Urinary bladder (tissue), 4 donors: ENCODE results near the gene BCAR3. TPM values are rescaled to one million over a fixed set of nuclear protein-coding genes. Genes with fewer than 3 reads are reported as not detected.
"Not testable (repeated sequence)": the region's sequence is repeated elsewhere in the genome, so short reads cannot be mapped to it uniquely, and the experiment has no call there.

Experiments
- DNase-seq: peaks from one replicate; pipeline ENCODE4 v3.0.0-alpha.2; 2015; ENCODE audit errors: extremely low spot score
- H3K27ac ChIP-seq: one replicate; pipeline ENCODE4 v1.5.1; 2013; ENCODE audit warnings: low read depth, mild to moderate bottlenecking, moderate library complexity
- H3K36me3 ChIP-seq: one replicate; pipeline ENCODE4 v1.6.1; 2013; ENCODE audit warnings: mild to moderate bottlenecking, moderate library complexity; ENCODE audit not compliant: insufficient read depth
- H3K4me1 ChIP-seq: one replicate; pipeline ENCODE4 v1.6.1; 2013; ENCODE audit warnings: mild to moderate bottlenecking, moderate library complexity; ENCODE audit not compliant: insufficient read depth
- H3K4me3 ChIP-seq: one replicate; pipeline ENCODE4 v1.5.1; 2013; ENCODE audit warnings: low read depth, low read length
- WGBS: extraction: QIAGEN DNeasy Blood & Tissue Kit; methylation state at CpG from one replicate; pipeline ENCODE4 v1.1.7; 2013; 5-methylcytosine and 5-hydroxymethylcytosine counted together
- polyA plus RNA-seq: library from polyadenylated mRNA; stranded (reverse); fragments of 200-250 nt; gene quantifications from one replicate; pipeline ENCODE4 v1.2.3, GENCODE V29; 2013
- total RNA-seq: library from RNA; depleted of rRNA; stranded (reverse); fragments of >200 nt; gene quantifications from one replicate; pipeline ENCODE4 v1.2.3, GENCODE V29; 2014
- donor health status: healthy with polysubstance abuse.
- donor health status: healthy.

The BCAR3 gene
- total and polyA plus RNA-seq, 2 donors: 14.5 TPM

GRCh38 chr1:93700532-93701469, 19.2 kb upstream of the BCAR3 start:
- Histone ChIP-seq H3K4me3 (no peak overlapping the region), H3K4me1 (no peaks in the 10 kb centered on the region), H3K36me3 (no peaks in the 10 kb centered on the region), H3K27ac (no peak overlapping the region)
- WGBS: 90% methylated on average over 22 of the region's 22 CpGs
- DNase-seq: no peak

- Histone ChIP-seq H3K4me1 (no peaks in the 10 kb centered on the region), H3K27ac (no peak overlapping the region), H3K4me3 (no peak overlapping the region), H3K36me3 (no peaks in the 10 kb centered on the region)
- 92% methylated on average over 5 of the region's 5 CpGs for WGBS
- no peak for DNase-seq
Observed at GRCh38 chr1:93699503-93700168, 18.0 kb upstream of the BCAR3 start.

GRCh38 chr1:93699049-93699384, 17.4 kb upstream of the BCAR3 start:
- 80% methylated on average over 5 of the region's 5 CpGs for WGBS
- Histone ChIP-seq H3K36me3 (no peaks in the 10 kb centered on the region), H3K4me1 (no peaks in the 10 kb centered on the region), H3K4me3 (no peak overlapping the region), H3K27ac (no peak overlapping the region)
- no peak for DNase-seq

GRCh38 chr1:93698329-93699048, 16.9 kb upstream of the BCAR3 start:
- H3K36me3 ChIP-seq: no peaks in the 10 kb centered on the region
- no peak for DNase-seq
- WGBS: 90% methylated on average over 7 of the region's 7 CpGs
- no peak overlapping the region for H3K4me3 ChIP-seq
- H3K4me1 ChIP-seq: no peaks in the 10 kb centered on the region
- no peak overlapping the region for H3K27ac ChIP-seq

- DNase-seq, H3K27ac ChIP-seq: not testable (repeated sequence)
- 88% methylated on average over 13 of the region's 13 CpGs for WGBS
Observed at GRCh38 chr1:93697566-93697965, 15.9 kb upstream of the BCAR3 start.

DNA sequence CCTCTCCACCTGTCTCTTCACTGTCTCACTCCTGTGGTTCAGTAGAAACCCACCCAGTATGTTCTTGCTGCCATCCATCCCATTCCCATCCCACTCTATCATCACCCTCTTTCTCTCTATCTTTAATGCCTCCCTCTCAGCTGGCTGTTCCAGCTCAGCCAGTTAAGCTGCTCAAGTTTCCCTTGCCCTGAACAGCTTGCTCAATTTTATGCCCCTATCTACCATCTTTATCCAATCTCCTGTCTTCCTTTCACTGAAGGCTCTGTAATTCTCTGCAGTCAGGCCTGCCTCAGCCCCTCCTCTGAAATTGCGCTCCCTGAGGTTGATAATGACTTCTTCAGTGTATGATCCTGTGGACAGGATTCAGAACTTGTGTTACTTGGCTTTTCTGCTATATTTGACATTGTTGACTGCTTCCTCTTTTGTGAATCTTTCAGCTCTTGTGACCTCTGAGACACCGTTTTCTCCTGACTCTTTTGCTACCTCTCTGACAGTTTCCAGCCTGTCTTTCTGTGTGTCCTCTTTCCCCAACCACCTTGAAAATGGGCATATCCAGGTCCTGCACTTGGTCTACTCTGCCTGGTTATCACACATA, 13.9 kb upstream of the BCAR3 start:
- Histone ChIP-seq H3K4me3 (no peak overlapping the region), H3K27ac (no peak overlapping the region), H3K36me3 (no peaks in the 10 kb centered on the region), H3K4me1 (no peaks in the 10 kb centered on the region)
- no peak for DNase-seq
- 88% methylated on average over 2 of the region's 2 CpGs for WGBS

More at GRCh38 chr1:93697566-93697965, 15.9 kb upstream of the BCAR3 start:
- H3K4me1 ChIP-seq, H3K36me3 ChIP-seq, H3K4me3 ChIP-seq: not testable (repeated sequence)

- DNase-seq: no peak
- 79% methylated on average over 3 of the region's 3 CpGs for WGBS
- Histone ChIP-seq H3K4me1 (no peaks in the 10 kb centered on the region), H3K4me3 (no peak overlapping the region), H3K36me3 (no peaks in the 10 kb centered on the region), H3K27ac (no peak overlapping the region)
Observed at GRCh38 chr1:93694819-93695218, 13.2 kb upstream of the BCAR3 start.

DNA sequence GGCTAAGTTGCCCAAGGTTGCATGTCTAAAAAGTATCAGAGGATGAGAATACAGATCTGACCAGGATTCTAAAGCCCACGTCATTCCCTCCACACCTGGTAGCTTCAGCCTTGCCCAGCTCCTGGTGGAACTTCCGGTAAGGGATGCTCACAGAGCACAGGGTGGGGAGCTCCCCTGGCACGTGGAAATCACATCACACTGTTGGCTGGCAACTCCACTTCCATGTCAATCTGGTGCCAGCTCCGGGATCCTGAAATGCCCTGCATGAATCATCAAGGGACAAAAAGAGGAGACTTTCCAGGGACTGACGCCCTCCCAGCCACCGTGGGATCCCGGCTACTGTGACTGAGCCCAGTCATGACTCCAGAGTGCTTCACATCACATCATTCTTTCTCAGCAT, 12.4 kb upstream of the BCAR3 start:
- no peaks in the 10 kb centered on the region for H3K36me3 ChIP-seq
- no peak overlapping the region for H3K4me3 ChIP-seq
- H3K27ac ChIP-seq: peak overlapping the region; percentile 48
- H3K4me1 ChIP-seq: no peaks in the 10 kb centered on the region
- 83% methylated on average over 7 of the region's 7 CpGs for WGBS
- DNase-seq: no peak

- WGBS: 71% methylated on average over 7 of the region's 7 CpGs
- DNase-seq: no peak
Observed at GRCh38 chr1:93692983-93693591, 11.4 kb upstream of the BCAR3 start.

DNA sequence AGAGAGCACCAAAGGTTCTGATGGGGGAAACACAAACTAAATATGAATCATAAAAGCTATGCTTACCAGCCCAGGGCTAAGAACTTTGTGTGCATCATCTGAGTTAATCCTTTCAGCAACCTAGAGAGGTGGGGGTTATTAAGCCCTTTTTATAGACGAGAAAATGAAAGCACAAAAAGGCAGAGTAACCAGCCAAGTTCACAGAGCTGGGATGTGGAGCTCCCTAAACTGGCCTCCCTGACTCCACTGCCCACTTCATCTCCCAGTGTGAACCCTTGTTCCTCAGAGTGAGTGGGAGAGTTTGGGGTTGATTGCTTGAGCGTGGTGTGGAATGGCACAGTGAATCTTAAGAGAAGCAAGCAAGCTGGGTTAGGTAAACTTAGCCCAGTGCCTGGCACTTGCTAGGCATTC, 10.8 kb upstream of the BCAR3 start:
- Histone ChIP-seq H3K4me1 (no peaks in the 10 kb centered on the region), H3K4me3 (no peak overlapping the region), H3K36me3 (no peaks in the 10 kb centered on the region), H3K27ac (peak overlapping the region; percentile 64)
- no peak for DNase-seq
- 33% methylated on average over 2 of the region's 2 CpGs for WGBS

More at GRCh38 chr1:93692983-93693591, 11.4 kb upstream of the BCAR3 start:
- H3K4me3 ChIP-seq: no peak overlapping the region
- no peaks in the 10 kb centered on the region for H3K4me1 ChIP-seq
- peak overlapping the region; percentile 64 for H3K27ac ChIP-seq
- no peaks in the 10 kb centered on the region for H3K36me3 ChIP-seq

- WGBS: 74% methylated on average over 4 of the region's 4 CpGs
- Histone ChIP-seq H3K4me1 (no peaks in the 10 kb centered on the region), H3K36me3 (no peaks in the 10 kb centered on the region), H3K27ac (no peak overlapping the region), H3K4me3 (no peak overlapping the region)
- no peak for DNase-seq
Observed at GRCh38 chr1:93692026-93692425, 10.4 kb upstream of the BCAR3 start.

GRCh38 chr1:93690921-93691789, 9.5 kb upstream of the BCAR3 start:
- no peak overlapping the region for H3K4me3 ChIP-seq
- H3K4me1 ChIP-seq: no peaks in the 10 kb centered on the region
- H3K36me3 ChIP-seq: no peaks in the 10 kb centered on the region
- WGBS: 90% methylated on average over 4 of the region's 4 CpGs
- no peak for DNase-seq
- no peak overlapping the region for H3K27ac ChIP-seq
